HepG2 (cell line): ENCODE results near the gene NGEF. TPM values are rescaled to one million over a fixed set of nuclear protein-coding genes. Genes with fewer than 3 reads are reported as not detected.

ENCODE experiments used
- CBX2 ChIP-seq, 2 experiments: fragments of 200-600 bp in 1 of 2; sonication (generic); formaldehyde crosslinking in 1 of 2; IDR thresholded peaks; 2 replicates each; pipeline versions ENCODE4 v1.7.0 to v1.8.1; 2018 to 2022; ENCODE audit warnings: low read depth in 2 of 2, low read length in 1 of 2, mild to moderate bottlenecking in 1 of 2, missing genetic modification reagents in 1 of 2
- CREB3 ChIP-seq: sonication (generic); formaldehyde crosslinking; IDR thresholded peaks from 2 replicates; pipeline ENCODE4 v1.5.0; 2020; ENCODE audit warnings: missing genetic modification reagents
- HBP1 ChIP-seq: IDR thresholded peaks from 2 replicates; pipeline ENCODE4 v1.6.1; 2016; ENCODE audit warnings: low read depth, control low read depth
- IRX3 ChIP-seq: sonication (generic); formaldehyde crosslinking; IDR thresholded peaks from 2 replicates; pipeline ENCODE4 v1.8.1; 2023; ENCODE audit warnings: mild to moderate bottlenecking, low read depth, missing genetic modification reagents, borderline replicate concordance
- KAT7 ChIP-seq: IDR thresholded peaks from 2 replicates; pipeline ENCODE4 v1.6.1; 2018; ENCODE audit warnings: borderline replicate concordance, missing compliant biosample characterization
- LCORL ChIP-seq, 2 experiments: fragments of 450-650 bp in 1 of 2; sonication (generic) in 1 of 2; formaldehyde crosslinking in 1 of 2; IDR thresholded peaks; 2 replicates each; pipeline versions ENCODE4 v1.5.0 to v1.6.1; 2017 to 2020; ENCODE audit warnings: antibody characterized with exemption in 1 of 2, missing genetic modification reagents in 1 of 2
- MXI1 ChIP-seq: IDR thresholded peaks from 3 replicates; pipeline ENCODE4 v1.6.1; 2012; ENCODE audit warnings: low read depth, low read length, inconsistent platforms, borderline replicate concordance
- NFYC ChIP-seq: IDR thresholded peaks from 2 replicates; pipeline ENCODE4 v1.6.1; 2016; ENCODE audit warnings: missing genetic modification reagents, missing compliant biosample characterization
- PAX8 ChIP-seq: sonication (generic); formaldehyde crosslinking; IDR thresholded peaks from 2 replicates; pipeline ENCODE4 v1.8.0; 2022; ENCODE audit warnings: mild to moderate bottlenecking, missing genetic modification reagents, borderline replicate concordance
- RBFOX2 ChIP-seq: fragments of 200-400 bp; formaldehyde crosslinking; IDR thresholded peaks from 2 replicates; pipeline ENCODE4 v1.6.1; 2017; ENCODE audit warnings: low read depth, mild to moderate bottlenecking, low read length
- RFX3 ChIP-seq: IDR thresholded peaks from 2 replicates; pipeline ENCODE4 v1.6.1; 2016; ENCODE audit warnings: missing biosample characterization, missing genetic modification reagents
- ZBTB39 ChIP-seq: sonication (generic); formaldehyde crosslinking; IDR thresholded peaks from 2 replicates; pipeline ENCODE4 v1.5.0; 2020; ENCODE audit warnings: missing genetic modification reagents
- ZBTB7A ChIP-seq: sonication (generic); formaldehyde crosslinking; IDR thresholded peaks from 2 replicates; pipeline ENCODE4 v1.8.0; 2022; ENCODE audit warnings: mild to moderate bottlenecking, missing genetic modification reagents
- ZNF460 ChIP-seq: sonication (generic); formaldehyde crosslinking; IDR thresholded peaks from 2 replicates; pipeline ENCODE4 v1.5.1; 2020; ENCODE audit warnings: missing genetic modification reagents, mild to moderate bottlenecking, borderline replicate concordance
- ZNF749 ChIP-seq: sonication (generic); formaldehyde crosslinking; IDR thresholded peaks from 2 replicates; pipeline ENCODE4 v1.8.0; 2022; ENCODE audit warnings: mild to moderate bottlenecking, missing genetic modification reagents, moderate library complexity, borderline replicate concordance
- polyA plus RNA-seq, 8 experiments: library from polyadenylated mRNA; depleted of rRNA in 3 of 8; stranded (reverse) in 7 of 8; unstranded in 1 of 8; fragments of >200 nt; fragmentation: Illumina TruSeq in 4 of 8; extraction: Trizol in 4 of 8; gene quantifications; 2 replicates each; pipeline versions ENCODE4 v1.2.1 to v1.2.3, GENCODE V29; 2011 to 2016; ENCODE audit warnings: low read depth in 4 of 8, missing spikeins in 1 of 8, mixed read lengths in 1 of 8; ENCODE audit not compliant: insufficient read depth in 1 of 8
- total RNA-seq, 5 experiments: library from RNA; depleted of rRNA; stranded (reverse); fragments of >200 nt; fragmentation: Illumina TruSeq; extraction: Trizol; gene quantifications; 2 replicates each; pipeline ENCODE4 v1.2.3, GENCODE V29; 2016; ENCODE audit warnings: low read depth in 1 of 5
- TF ChIP-seq, protein P1 (sequence below): sonication (generic); formaldehyde crosslinking; IDR thresholded peaks from 2 replicates; pipeline ENCODE4 v1.8.0; 2022; ENCODE audit warnings: missing genetic modification reagents, mild to moderate bottlenecking, moderate library complexity, borderline replicate concordance
- TF ChIP-seq, protein P2 (sequence below): sonication (generic); formaldehyde crosslinking; IDR thresholded peaks from 2 replicates; pipeline ENCODE4 v1.8.1; 2022; ENCODE audit warnings: mild to moderate bottlenecking, missing genetic modification reagents
- TF ChIP-seq, protein P3 (sequence below), 2 experiments: fragments of 450-650 bp in 1 of 2; sonication (generic) in 1 of 2; formaldehyde crosslinking; IDR thresholded peaks; 2 replicates each; pipeline versions ENCODE4 v1.5.0 to v1.8.0; 2020 to 2022; ENCODE audit warnings: mild to moderate bottlenecking in 1 of 2, missing genetic modification reagents in 1 of 2

The NGEF gene
- total and polyA plus RNA-seq, 2 of the 13 experiments (the other 11 are each of a cell fraction or from before 2014, with no cell fraction given): 14.4 to 36.9 TPM

DNA sequence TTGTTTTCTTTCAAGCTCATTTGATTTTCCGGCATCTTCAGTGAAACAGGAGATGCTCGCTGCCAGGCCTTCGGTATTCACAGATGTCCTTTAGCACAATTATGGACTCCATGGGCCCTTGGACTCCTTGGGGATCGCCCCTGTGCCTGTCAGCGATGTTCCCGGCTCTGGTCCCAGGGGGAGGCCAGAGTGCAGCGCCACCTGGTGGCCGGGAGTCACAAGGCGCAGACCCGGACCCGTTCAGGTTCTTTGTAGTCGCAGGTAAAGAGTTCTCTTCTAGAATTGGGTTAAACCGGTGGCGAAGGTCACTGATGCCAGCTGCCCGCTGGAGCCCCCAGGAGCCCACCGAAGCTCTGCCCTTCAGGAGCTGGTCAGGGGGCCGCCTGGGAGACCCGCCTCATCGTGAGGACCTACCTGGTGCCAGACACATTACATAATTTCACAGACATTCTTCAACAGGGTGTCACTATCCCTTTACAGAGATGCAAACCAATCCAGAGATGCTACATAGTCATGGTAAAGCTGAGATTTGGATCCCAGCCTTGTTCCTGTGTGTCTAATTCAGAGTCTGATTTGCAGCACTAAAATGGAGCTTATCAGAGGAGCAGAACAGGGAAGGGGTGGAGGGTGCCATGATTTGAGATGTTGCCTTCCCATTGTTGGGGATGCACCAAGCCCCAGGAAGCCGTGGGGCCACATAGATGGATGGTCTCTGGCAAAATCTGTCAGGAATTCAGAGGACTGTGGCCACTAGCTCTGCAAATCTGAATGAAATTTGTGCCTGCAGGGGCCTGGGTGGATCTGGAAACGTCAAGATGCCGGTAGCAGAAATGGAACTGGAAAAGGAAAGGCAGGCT is 41.1 kb upstream of the NGEF start (continued):
- TF ChIP-seq MXI1 (no peak), RFX3 (CRISPR knock-in tag) (no peak), HBP1 (no peak), ZBTB7A (no peak), LCORL (IDR thresholded peaks at IDR 0.05) (no peak), LCORL (CRISPR knock-in tag; IDR thresholded peaks at IDR 0.05) (no peak; the same call in 1 of the 2 replicates), KAT7 (no peak), IRX3 (CRISPR knock-in tag) (no peak), PAX8 (no peak), RBFOX2 (no peak), ZNF749 (CRISPR knock-in tag) (no peak), CBX2 (IDR thresholded peaks at IDR 0.05; ENCODE audit: low read depth, low read length) (no peak), CBX2 (CRISPR knock-in tag; IDR thresholded peaks at IDR 0.05; ENCODE audit: low read depth) (no peak), NFYC (no peak), ZNF460 (CRISPR knock-in tag) (no peak), CREB3 (no peak), ZBTB39 (no peak)
- TF ChIP-seq, protein P1, sequence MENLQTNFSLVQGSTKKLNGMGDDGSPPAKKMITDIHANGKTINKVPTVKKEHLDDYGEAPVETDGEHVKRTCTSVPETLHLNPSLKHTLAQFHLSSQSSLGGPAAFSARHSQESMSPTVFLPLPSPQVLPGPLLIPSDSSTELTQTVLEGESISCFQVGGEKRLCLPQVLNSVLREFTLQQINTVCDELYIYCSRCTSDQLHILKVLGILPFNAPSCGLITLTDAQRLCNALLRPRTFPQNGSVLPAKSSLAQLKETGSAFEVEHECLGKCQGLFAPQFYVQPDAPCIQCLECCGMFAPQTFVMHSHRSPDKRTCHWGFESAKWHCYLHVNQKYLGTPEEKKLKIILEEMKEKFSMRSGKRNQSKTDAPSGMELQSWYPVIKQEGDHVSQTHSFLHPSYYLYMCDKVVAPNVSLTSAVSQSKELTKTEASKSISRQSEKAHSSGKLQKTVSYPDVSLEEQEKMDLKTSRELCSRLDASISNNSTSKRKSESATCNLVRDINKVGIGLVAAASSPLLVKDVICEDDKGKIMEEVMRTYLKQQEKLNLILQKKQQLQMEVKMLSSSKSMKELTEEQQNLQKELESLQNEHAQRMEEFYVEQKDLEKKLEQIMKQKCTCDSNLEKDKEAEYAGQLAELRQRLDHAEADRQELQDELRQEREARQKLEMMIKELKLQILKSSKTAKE (CRISPR knock-in tag): no peak
- TF ChIP-seq, protein P2, sequence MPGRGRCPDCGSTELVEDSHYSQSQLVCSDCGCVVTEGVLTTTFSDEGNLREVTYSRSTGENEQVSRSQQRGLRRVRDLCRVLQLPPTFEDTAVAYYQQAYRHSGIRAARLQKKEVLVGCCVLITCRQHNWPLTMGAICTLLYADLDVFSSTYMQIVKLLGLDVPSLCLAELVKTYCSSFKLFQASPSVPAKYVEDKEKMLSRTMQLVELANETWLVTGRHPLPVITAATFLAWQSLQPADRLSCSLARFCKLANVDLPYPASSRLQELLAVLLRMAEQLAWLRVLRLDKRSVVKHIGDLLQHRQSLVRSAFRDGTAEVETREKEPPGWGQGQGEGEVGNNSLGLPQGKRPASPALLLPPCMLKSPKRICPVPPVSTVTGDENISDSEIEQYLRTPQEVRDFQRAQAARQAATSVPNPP (CRISPR knock-in tag): no peak
- TF ChIP-seq, protein P3, sequence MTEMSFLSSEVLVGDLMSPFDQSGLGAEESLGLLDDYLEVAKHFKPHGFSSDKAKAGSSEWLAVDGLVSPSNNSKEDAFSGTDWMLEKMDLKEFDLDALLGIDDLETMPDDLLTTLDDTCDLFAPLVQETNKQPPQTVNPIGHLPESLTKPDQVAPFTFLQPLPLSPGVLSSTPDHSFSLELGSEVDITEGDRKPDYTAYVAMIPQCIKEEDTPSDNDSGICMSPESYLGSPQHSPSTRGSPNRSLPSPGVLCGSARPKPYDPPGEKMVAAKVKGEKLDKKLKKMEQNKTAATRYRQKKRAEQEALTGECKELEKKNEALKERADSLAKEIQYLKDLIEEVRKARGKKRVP (CRISPR knock-in tag; IDR thresholded peaks at IDR 0.05): no peak
